ENCODE results near the gene DCX. TPM values are rescaled to one million over a fixed set of nuclear protein-coding genes. Genes with fewer than 3 reads are reported as not detected.

The DCX gene
- total and polyA plus RNA-seq, 3 donors from 2014 or later = 0.16 to 0.44 (median 0.19) TPM

DNA sequence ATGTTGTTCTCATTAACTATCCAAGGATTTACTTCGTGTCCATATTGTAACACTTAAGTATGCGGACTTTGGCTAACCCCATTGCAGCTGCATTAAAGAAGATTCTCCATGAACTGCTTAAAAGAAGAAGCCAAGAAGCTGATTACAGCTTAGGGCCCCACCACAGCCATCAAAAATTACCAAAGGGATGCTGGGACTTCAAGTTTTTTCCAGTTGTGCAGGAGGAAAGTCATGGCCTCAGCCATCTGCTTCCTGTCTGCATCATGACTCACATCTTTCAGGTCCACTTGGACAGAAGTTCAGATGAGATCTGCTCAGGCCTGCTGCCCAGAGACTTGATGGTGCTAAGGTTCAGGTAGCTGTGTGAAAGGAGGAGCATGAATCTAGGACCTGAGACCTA, 102.9 kb downstream of the DCX start:
- H3K4me1 ChIP-seq = no peaks in the 10 kb centered on the region
- H3K27me3 ChIP-seq = no peaks in the 10 kb centered on the region
- 47 to 81% methylated on average over 2 of the region's 2 CpGs for WGBS, 2 donors
- H3K4me3 ChIP-seq = no peak overlapping the region
- intact Hi-C loops (cut with DNase I; ENCODE audit: low total_unique reads) = no loop called here
- H3K9me3 ChIP-seq = no peaks in the 10 kb centered on the region
- H3K36me3 ChIP-seq (ENCODE audit: low read depth, missing control alignments) = no peaks in the 10 kb centered on the region
- DNase-seq = no peak
- TF ChIP-seq, protein P1, sequence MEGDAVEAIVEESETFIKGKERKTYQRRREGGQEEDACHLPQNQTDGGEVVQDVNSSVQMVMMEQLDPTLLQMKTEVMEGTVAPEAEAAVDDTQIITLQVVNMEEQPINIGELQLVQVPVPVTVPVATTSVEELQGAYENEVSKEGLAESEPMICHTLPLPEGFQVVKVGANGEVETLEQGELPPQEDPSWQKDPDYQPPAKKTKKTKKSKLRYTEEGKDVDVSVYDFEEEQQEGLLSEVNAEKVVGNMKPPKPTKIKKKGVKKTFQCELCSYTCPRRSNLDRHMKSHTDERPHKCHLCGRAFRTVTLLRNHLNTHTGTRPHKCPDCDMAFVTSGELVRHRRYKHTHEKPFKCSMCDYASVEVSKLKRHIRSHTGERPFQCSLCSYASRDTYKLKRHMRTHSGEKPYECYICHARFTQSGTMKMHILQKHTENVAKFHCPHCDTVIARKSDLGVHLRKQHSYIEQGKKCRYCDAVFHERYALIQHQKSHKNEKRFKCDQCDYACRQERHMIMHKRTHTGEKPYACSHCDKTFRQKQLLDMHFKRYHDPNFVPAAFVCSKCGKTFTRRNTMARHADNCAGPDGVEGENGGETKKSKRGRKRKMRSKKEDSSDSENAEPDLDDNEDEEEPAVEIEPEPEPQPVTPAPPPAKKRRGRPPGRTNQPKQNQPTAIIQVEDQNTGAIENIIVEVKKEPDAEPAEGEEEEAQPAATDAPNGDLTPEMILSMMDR (IDR thresholded peaks at IDR 0.05) = no peak
- TF ChIP-seq POLR2A (IDR thresholded peaks at IDR 0.05) = no peak
- H3K27ac ChIP-seq = no peak overlapping the region

DNA sequence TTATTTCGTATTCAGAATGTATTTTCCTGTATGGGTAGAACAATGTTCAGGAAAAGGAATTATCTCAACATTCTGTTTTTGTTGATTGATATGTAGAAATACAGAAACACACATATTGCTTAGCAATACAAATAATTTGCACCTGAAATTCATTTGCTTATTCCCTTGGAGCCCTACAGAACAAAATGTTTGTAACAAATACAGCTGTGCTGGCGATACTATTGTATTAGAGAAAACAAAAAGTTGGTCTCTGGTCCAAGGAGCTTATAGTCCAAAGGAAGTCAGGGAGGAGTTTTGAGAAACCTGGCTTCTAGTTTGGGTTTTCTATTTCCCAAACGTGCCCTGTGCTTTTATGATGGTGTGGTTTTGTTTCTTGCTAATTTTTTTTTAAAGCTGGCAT, 104.0 kb downstream of the DCX start:
- no peak overlapping the region for H3K27ac ChIP-seq
- no peak overlapping the region for H3K4me3 ChIP-seq
- intact Hi-C loops (cut with DNase I; ENCODE audit: low total_unique reads) = no loop called here
- TF ChIP-seq POLR2A (IDR thresholded peaks at IDR 0.05) = no peak
- TF ChIP-seq, protein P1 (IDR thresholded peaks at IDR 0.05) = no peak
- no peaks in the 10 kb centered on the region for H3K27me3 ChIP-seq
- WGBS, 2 donors = 74 to 75% methylated on average over 3 of the region's 3 CpGs
- no peaks in the 10 kb centered on the region for H3K36me3 ChIP-seq (ENCODE audit: low read depth, missing control alignments)
- DNase-seq = no peak
- no peaks in the 10 kb centered on the region for H3K4me1 ChIP-seq
- H3K9me3 ChIP-seq = no peaks in the 10 kb centered on the region

DNA sequence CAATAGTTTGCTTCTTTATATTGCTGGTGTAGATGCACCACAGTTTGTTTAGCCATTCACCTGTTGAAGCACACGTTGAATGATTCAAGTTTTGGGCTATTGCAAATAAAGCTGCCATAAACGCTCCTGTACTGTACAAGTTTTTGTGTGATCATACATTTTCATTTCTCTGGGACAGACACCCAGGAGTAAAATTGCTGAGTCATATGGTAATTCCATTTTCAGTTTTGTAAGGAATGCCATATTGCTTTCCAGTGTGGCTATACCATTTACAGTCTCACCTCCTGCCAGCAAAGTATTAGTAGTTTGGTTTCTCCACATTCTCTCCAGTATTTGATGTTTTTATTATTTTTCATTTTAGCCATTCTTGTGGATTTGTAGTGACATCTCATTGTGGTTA, 109.7 kb downstream of the DCX start:
- Histone ChIP-seq H3K9me3 (no peaks in the 10 kb centered on the region), H3K4me1 (no peaks in the 10 kb centered on the region), H3K36me3 (ENCODE audit: low read depth, missing control alignments) (no peaks in the 10 kb centered on the region), H3K4me3 (no peak overlapping the region), H3K27me3 (no peaks in the 10 kb centered on the region), H3K27ac (no peak overlapping the region)
- whole genome bisulfite sequencing, 2 donors = 82 to 93% methylated on average over 2 of the region's 2 CpGs
- intact Hi-C loops (cut with DNase I; ENCODE audit: low total_unique reads) = no loop called here
- TF ChIP-seq, protein P1 (IDR thresholded peaks at IDR 0.05) = no peak
- no peak for DNase-seq

DNA sequence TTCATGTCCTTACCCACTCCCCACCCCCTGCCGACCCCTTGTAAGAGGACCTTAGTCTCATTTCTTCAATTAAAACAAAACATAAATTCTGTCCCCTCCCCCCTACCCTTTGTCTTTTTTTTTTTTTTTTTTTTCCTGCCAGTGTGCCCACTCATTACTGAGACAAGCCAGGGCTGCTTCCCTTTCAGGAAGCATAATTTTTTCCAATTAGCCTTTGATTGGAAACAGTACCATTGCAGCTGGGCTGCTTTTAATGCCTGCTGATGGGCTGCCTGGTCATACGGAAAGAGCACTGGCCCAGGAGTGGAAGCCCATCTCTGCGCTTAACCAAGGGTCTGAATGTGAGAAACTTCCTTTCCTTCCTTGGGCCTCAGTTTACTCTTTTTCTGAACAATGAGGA, 123.2 kb downstream of the DCX start:
- WGBS, 2 donors = 92 to 97% methylated on average over 3 of the region's 3 CpGs
- Histone ChIP-seq H3K9me3 (no peaks in the 10 kb centered on the region), H3K36me3 (ENCODE audit: low read depth, missing control alignments) (no peaks in the 10 kb centered on the region), H3K4me1 (no peaks in the 10 kb centered on the region), H3K27me3 (no peaks in the 10 kb centered on the region), H3K27ac (no peak overlapping the region), H3K4me3 (no peak overlapping the region)
- no peak for DNase-seq
- intact Hi-C loops (cut with DNase I; ENCODE audit: low total_unique reads) = no loop called here
- TF ChIP-seq, protein P1 (IDR thresholded peaks at IDR 0.05) = no peak
- no peak for TF ChIP-seq POLR2A (IDR thresholded peaks at IDR 0.05)

DNA sequence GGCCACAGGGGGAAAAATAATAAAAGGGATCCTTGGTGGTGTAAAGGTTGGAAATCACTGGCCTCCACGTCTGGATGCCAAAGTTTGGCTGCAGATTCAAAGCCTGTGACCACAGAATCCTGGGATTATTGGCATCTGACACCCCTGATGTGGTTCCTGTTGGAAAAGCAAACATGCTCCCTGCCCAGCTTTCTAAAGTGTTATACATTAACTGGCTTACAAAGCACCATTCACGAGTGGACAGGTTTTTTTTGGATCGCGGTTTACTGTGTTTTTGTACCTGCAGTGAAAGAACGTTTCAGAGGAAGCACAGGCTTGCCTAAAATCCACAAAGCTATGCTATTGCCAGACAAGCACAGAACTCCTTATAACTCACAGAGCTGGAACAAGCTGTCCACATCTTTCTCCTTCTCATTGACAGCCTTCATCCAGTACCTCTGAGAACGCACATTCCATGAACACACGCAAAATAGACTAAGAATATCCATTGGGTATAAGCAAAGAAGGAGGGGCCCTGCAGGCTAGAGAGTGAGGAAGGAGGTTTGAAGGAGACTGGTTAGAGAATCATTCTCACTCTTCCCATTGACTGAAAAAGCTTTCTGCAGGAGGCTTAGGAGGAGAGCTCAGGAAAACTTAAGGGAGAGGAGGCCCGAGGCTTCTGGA, 127.2 kb downstream of the DCX start:
- H3K4me1 ChIP-seq = no peaks in the 10 kb centered on the region
- no peaks in the 10 kb centered on the region for H3K27me3 ChIP-seq
- no peaks in the 10 kb centered on the region for H3K36me3 ChIP-seq (ENCODE audit: low read depth, missing control alignments)
- intact Hi-C loops (cut with DNase I; ENCODE audit: low total_unique reads) = no loop called here
- no peak for DNase-seq
- H3K27ac ChIP-seq = no peak overlapping the region
- no peaks in the 10 kb centered on the region for H3K9me3 ChIP-seq
- TF ChIP-seq POLR2A (IDR thresholded peaks at IDR 0.05) = no peak
- TF ChIP-seq, protein P1 (IDR thresholded peaks at IDR 0.05) = no peak
- no peak overlapping the region for H3K4me3 ChIP-seq
- WGBS, 2 donors = 73 to 80% methylated on average over 5 to 8 of the region's 8 CpGs
